Suppressor macrophage treated with lipopolysaccharide for 1 hour (primary cell): ENCODE data around the gene PGAM5.
A peak's percentile ranks its signal among the peaks of the same experiment; 100 is the strongest.
"Not testable (repeated sequence)": the region's sequence is repeated elsewhere in the genome, so short reads cannot be mapped to it uniquely, and the experiment has no call there.

Experiments used
- DNase-seq, 3 donors: peaks; one replicate each; pipeline ENCODE4 v3.0.0-alpha.2; 2020 to 2022

The PGAM5 gene

DNA sequence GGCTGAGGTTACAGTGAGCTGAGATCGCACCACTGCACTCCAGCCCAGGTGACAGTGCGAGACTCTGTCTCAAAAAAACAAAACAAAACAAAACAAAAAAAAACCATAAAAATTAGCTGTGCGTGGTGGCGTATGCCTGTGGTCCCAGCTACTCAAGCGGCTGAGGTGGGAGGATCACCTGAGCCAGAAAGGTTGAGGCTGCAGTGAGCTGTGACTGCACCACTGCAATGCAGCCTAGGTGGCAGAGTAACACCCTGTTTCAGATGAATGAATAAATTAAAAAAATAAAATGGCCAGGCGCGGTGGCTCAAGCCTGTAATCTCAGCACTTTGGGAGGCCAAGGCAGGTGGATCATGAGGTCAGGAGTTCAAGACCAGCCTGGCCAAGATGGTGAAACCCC, 43.0 kb downstream of the PGAM5 start:
- DNase-seq: not testable (repeated sequence)

- peak in 1 of 3 donors; percentile 19 for DNase-seq
These were observed 43.7 kb downstream of the PGAM5 start for GRCh38 chr12:132754160-132754932.

- not testable (repeated sequence) for DNase-seq
These were observed 48.2 kb downstream of the PGAM5 start for GRCh38 chr12:132758825-132759224.

GRCh38 chr12:132759359-132759758, 48.7 kb downstream of the PGAM5 start:
- DNase-seq: no peak

DNA sequence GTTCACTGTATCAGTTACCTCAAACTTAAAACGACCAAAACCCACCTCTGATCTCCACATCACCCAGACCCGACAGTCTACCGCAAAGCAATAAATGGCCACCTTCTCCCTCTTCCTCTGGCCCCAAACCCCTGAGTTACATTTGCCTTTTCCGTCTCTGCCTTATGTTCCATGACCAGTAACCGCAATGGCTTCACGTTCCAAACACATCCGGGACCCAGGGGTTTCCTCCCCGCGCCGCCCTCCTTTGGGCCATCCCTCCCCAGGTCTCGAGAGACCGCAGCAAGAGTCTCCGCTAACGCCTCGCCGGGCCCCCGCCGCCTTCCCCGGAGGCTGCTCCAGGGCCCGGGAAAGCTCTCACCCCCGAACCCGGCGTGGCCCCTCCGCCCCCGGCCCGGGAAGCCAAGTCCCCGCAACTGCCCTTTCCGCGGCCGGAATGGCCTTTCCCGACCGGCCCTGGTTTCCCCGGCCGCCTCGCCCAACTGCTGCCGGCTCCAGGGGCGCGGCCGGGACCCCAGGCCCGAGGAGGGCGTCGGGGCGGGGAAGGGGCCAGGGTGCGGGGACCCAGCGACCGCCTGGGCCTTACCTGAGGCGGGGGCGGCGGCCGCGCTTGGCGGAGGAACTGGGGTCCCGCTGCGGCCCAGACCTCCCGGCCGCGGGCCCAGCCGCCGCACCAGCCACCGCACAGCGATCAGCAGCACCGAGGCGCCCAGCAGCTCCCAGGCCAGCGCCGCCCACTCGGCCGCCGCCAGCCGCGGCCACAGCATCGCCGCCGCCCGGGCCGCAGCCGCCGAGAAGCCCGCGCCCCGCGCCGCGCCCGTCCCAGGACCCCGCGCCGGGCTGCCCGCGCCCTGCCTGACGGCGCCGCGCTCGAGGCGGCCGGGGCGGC, 50.6 kb downstream of the PGAM5 start, which contains the start of gene ANKLE2:
ANKLE2 (minus strand) TSS at position 801 of the 889 bp plus-strand sequence; CDS start at position 767, 34 bp downstream.
- peak; percentile 59 to 86 (median 74) for DNase-seq

DNA sequence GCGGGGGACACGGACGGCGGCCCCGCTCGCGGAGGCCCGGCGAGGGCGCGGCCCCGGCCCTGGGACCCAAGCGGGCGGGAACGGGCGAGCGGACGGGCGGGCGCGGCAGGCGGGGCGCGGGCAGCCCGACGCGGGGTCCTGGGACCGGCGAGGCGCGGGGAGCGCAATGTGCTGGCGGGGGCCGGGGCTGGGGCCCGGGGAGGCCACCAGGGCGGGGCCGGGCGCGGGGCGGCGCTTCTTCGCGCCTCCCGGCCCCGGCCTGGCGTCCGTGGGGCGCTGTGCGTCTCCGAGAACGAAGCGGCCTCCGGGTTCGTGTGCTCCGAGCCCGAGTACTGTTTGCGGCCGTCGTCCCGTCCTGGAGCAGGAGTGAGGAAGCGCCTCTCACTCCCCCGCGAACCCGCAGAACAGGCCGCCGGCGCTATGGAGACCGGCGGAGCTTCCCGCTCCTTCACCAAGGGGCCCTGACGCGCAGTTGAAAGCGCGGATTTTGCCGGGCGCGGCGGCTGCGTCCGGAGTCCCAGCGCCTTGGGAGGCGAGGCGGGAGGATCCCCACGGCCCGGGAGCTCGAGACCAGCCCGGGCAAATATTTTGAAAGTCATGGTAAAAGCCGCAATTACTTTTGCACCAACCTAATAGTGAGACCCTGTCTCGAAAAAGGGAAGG, 51.4 kb downstream of the PGAM5 start:
- DNase-seq: peak; percentile 97 to 99 (median 97)

DNA sequence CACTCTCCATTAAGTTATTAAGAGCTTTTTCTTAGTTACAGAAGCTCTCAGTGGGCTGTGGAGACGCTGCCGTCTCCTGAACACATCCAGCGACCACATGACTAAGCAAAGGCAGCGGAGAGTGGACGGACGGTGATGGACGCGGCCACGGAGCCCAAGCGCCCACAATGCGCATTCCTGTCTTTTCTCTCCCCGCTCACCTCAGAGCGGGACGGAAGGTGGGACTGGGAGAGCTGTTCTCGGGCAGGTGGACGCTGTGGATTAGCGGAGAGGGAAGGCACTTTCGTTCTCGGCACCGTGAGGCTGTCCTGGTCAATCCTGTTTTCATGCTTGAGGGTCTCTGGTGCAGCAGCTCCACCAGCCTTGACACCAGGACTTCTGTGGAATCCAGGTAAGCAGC, 53.6 kb downstream of the PGAM5 start:
- DNase-seq: no peak

DNA sequence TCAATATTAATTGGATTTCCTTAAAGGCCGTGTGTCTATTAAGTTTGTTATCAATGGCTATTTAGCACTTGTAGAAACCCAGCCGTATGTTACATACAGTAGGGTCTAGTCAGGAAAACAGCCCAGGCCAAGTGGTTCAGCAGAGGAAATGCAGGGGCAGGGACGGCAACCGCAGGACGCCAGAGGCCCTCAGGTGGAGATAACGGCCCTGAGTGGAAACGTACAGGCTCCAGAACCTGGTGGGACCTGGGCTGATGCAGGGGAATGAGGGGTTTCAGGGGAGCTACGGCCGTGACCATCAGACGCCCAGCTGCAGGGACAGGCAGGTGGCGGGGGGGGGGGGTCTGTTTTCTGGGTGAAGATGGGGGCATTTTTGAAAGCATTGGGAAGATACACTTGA, 54.7 kb downstream of the PGAM5 start:
- DNase-seq: no peak

DNA sequence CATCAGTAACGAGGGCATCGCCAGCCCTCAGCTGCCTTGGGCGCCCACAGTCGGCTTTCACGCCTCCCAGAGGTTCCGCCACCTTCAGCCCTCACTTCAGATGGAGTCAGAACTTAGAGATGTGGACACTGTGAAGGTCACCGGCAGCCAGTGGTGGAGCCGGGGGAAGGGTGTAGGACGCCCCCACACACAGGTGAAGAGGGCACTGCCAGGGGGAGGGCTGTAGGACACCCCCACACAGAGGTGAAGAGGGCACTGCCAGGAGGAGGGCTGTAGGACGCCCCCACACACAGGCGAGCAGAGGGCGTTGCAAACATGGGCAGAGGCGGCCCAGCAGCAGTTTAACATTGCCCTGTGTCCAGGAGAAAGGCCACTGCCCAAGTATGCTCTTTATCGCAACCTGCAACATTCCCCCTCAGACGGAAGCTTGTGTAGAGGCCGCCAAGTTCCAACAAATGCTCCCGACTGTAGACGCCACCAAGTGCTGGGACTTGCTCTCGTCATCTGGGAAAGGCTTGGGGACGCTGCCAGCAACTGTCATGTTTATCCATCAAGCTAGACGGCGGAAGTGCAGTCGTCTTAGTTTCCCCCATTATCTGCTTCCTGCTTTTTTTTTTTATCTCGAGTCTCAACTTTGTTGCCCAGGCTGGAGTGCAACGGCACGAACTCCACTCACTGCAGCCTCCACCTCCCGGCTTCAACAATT, 55.9 kb downstream of the PGAM5 start:
- DNase-seq: peak; percentile 69 to 83 (median 78)

DNA sequence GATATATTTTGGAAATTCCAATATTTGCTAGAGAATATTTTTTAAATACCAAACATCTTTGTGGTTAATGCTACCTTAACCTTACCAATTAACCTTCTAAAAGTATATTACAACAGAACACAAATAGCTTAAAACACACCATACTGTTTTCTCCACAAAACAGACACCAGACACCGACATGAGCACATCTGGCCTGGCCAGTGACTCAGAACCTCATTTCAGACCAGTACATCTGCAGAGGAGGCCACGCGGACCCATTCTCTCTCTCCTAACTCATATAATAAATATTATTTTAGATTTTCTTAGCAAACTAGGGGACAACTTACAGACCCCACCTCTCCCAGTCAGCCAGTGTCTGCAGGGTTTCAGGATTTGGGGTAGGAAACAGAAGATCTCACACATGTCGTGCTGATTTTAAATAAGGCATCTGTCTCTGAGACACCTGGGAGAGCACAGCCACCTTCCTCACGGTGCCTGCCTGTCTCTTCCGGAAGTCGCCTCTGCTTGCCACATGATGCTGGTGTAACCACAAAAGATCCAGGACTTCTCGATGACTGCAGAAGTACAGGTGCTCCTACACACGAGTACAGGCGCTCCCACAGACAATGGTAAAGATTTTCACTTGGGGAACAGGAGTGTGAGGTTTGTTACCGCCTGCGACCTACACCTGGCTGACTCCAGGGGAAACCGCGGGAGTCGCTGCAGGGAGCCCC, 60.6 kb downstream of the PGAM5 start:
- DNase-seq: peak in 2 of 3 donors; percentile 34
